ENCODE data around the gene ARHGAP19.

GRCh38 chr10:97192952-97193435, 99.4 kb downstream of the ARHGAP19 start:
- no peak for TF ChIP-seq EP300 (IDR thresholded peaks at IDR 0.05)
- TF ChIP-seq, protein P1, sequence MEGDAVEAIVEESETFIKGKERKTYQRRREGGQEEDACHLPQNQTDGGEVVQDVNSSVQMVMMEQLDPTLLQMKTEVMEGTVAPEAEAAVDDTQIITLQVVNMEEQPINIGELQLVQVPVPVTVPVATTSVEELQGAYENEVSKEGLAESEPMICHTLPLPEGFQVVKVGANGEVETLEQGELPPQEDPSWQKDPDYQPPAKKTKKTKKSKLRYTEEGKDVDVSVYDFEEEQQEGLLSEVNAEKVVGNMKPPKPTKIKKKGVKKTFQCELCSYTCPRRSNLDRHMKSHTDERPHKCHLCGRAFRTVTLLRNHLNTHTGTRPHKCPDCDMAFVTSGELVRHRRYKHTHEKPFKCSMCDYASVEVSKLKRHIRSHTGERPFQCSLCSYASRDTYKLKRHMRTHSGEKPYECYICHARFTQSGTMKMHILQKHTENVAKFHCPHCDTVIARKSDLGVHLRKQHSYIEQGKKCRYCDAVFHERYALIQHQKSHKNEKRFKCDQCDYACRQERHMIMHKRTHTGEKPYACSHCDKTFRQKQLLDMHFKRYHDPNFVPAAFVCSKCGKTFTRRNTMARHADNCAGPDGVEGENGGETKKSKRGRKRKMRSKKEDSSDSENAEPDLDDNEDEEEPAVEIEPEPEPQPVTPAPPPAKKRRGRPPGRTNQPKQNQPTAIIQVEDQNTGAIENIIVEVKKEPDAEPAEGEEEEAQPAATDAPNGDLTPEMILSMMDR (IDR thresholded peaks at IDR 0.05), result no peak
- no peak for TF ChIP-seq POLR2A (IDR thresholded peaks at IDR 0.05)

Data from tibial nerve (tissue), 4 donors.